ENCODE data around the gene MAP3K19.

DNA sequence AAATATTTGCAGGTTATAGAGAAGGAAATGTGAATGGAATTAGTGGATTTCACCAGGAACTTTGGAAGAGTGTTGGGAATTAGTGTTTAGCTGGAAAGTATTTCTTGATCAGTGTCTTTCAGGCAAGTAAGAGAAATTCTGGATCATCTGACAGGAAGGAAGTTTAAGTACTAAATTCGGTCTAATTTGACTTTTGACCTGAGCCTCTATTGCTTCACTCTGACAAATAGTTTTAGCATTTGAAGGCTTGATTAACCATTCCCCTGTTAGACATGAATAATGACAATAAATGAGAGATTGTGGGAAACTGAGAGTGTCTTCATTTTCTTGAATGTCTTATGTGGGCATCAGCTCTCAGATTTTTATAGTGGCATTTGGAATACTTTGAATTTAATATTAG is 112.6 kb downstream of the MAP3K19 start:
- no peak for TF ChIP-seq CTCF (IDR thresholded peaks at IDR 0.05 in 2 of 3, conservative IDR thresholded peaks at IDR 0.05 in 1 of 3; ENCODE audit: control insufficient read depth in 2 of 3, extremely low read depth in 1 of 3, insufficient read depth in 1 of 3, low read depth in 3 of 3, low read length in 3 of 3)
- TF ChIP-seq RAD21 (IDR thresholded peaks at IDR 0.05; ENCODE audit: insufficient read depth, low read depth, low read length), result no peak
- no peak for TF ChIP-seq POLR2A (IDR thresholded peaks at IDR 0.05; ENCODE audit: low read depth, low read length)
- no peak for TF ChIP-seq POLR2AphosphoS2 (IDR thresholded peaks at IDR 0.05; ENCODE audit: low read depth, low read length)
- no peak for TF ChIP-seq TAF1 (IDR thresholded peaks at IDR 0.05; ENCODE audit: borderline replicate concordance, low read depth, low read length)
- no peak for TF ChIP-seq EZH2 (IDR thresholded peaks at IDR 0.05; ENCODE audit: borderline replicate concordance, control insufficient read depth, low read depth, low read length)
- TF ChIP-seq YY1 (IDR thresholded peaks at IDR 0.05; ENCODE audit: low read depth, low read length), result no peak
- no peak for TF ChIP-seq ELK1 (IDR thresholded peaks at IDR 0.05; ENCODE audit: low read depth, low read length)
- no peak for TF ChIP-seq NFYB (IDR thresholded peaks at IDR 0.05; ENCODE audit: insufficient read depth, low read depth, low read length)
- TF ChIP-seq POLR2AphosphoS5 (IDR thresholded peaks at IDR 0.05; ENCODE audit: low read length), result no peak
- no peak for TF ChIP-seq HCFC1 (IDR thresholded peaks at IDR 0.05; ENCODE audit: low read length)
- TF ChIP-seq ZNF274 (IDR thresholded peaks at IDR 0.05; ENCODE audit: insufficient read depth, insufficient read length), result no peak

All from GM12878 (cell line).